BE2C (cell line): Measurements from ENCODE around the gene TPR.

ENCODE experiments used
- DNase-seq: peaks from one replicate; pipeline ENCODE4 v3.0.0-alpha.2; 2020
- H3K27me3 ChIP-seq: fragments of 250-450 bp; sonication (Bioruptor Pico); 2 replicates; pipeline ENCODE4 v1.5.1; 2020; ENCODE audit warnings: mild to moderate bottlenecking
- H3K36me3 ChIP-seq: fragments of 250-450 bp; sonication (Bioruptor Pico); 2 replicates; pipeline ENCODE4 v1.5.1; 2020; ENCODE audit warnings: mild to moderate bottlenecking
- H3K4me1 ChIP-seq: fragments of 250-450 bp; sonication (Bioruptor Pico); 2 replicates; pipeline ENCODE4 v1.5.1; 2020
- H3K4me3 ChIP-seq: 2 replicates; pipeline ENCODE4 v1.5.1; 2011; ENCODE audit warnings: low read depth, low read length
- H3K9me3 ChIP-seq: fragments of 250-450 bp; sonication (Bioruptor Pico); 2 replicates; pipeline ENCODE4 v1.5.1; 2020
- TF ChIP-seq, protein P1 (sequence below): IDR thresholded peaks from 2 replicates; pipeline ENCODE4 v1.5.1; 2012; ENCODE audit warnings: mild to moderate bottlenecking, low read depth, low read length

Gene TPR

DNA sequence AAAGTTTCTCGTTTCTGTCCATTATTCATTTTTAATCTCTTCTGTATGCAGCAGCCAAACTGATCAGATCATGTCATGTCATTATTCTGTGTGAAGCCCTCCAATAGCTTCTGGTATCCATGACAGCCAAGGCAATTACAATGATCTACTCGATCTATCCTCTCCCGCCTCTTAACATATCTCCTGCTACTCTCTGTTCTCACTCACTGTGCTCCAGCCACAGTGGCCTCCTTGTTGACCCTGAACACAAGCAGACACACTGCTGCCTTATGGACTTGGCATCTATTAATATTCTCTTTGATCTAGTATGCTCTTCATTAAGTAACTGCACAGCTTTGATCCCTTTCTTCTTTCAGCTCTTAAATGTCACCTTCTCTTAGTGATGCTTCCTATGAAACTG, 59.5 kb downstream of the TPR start:
- Histone ChIP-seq H3K4me1 (no peaks in the 10 kb centered on the region), H3K9me3 (no peaks in the 10 kb centered on the region), H3K27me3 (no peaks in the 10 kb centered on the region), H3K36me3 (peaks cover 78% of the 10 kb centered on the region), H3K4me3 (no peak overlapping the region)
- TF ChIP-seq, protein P1, sequence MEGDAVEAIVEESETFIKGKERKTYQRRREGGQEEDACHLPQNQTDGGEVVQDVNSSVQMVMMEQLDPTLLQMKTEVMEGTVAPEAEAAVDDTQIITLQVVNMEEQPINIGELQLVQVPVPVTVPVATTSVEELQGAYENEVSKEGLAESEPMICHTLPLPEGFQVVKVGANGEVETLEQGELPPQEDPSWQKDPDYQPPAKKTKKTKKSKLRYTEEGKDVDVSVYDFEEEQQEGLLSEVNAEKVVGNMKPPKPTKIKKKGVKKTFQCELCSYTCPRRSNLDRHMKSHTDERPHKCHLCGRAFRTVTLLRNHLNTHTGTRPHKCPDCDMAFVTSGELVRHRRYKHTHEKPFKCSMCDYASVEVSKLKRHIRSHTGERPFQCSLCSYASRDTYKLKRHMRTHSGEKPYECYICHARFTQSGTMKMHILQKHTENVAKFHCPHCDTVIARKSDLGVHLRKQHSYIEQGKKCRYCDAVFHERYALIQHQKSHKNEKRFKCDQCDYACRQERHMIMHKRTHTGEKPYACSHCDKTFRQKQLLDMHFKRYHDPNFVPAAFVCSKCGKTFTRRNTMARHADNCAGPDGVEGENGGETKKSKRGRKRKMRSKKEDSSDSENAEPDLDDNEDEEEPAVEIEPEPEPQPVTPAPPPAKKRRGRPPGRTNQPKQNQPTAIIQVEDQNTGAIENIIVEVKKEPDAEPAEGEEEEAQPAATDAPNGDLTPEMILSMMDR, result no peak
- no peak for DNase-seq

DNA sequence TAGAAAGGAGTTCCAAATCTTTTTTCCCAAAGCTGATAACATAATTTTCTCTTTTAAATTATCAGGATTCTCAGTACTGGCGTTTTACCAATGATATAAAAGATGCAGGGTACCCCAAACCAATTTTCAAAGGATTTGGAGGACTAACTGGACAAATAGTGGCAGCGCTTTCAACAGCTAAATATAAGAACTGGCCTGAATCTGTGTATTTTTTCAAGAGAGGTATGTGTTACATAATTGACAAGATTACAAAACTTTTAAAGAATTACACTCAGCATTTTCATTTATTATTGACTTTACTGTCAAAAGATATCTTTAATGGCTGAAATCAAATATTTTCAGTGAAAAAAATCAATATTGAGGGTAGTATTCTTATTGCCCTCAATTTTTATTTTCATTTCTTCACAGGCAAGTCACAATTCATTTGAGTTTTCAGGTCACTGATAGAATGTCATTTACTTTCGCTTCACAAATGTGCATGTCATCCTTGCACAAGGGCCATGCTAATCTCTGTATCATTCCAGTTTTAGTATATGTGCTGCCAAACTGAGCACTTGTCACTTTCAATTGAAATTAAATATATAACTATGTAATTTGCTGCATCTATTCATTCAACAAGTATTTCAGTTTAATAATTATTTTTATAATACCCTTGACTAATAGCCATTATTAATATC, 63.5 kb downstream of the TPR start:
- no peaks in the 10 kb centered on the region for H3K27me3 ChIP-seq
- DNase-seq, result no peak
- no peak overlapping the region for H3K4me3 ChIP-seq
- H3K9me3 ChIP-seq, result no peaks in the 10 kb centered on the region
- H3K36me3 ChIP-seq, result peaks cover 41% of the 10 kb centered on the region
- H3K4me1 ChIP-seq, result no peaks in the 10 kb centered on the region
- TF ChIP-seq, protein P1, result no peak

- Histone ChIP-seq H3K4me1 (no peaks in the 10 kb centered on the region), H3K4me3 (no peak overlapping the region), H3K27me3 (no peaks in the 10 kb centered on the region), H3K9me3 (no peaks in the 10 kb centered on the region), H3K36me3 (peaks cover 29% of the 10 kb centered on the region)
- no peak for DNase-seq
- TF ChIP-seq, protein P1, result no peak
Observed at GRCh38 chr1:186310307-186310706, 64.7 kb downstream of the TPR start.

GRCh38 chr1:186308264-186309060, 66.6 kb downstream of the TPR start:
- H3K4me1 ChIP-seq, result no peaks in the 10 kb centered on the region
- no peak overlapping the region for H3K4me3 ChIP-seq
- no peaks in the 10 kb centered on the region for H3K9me3 ChIP-seq
- no peak for DNase-seq
- TF ChIP-seq, protein P1, result no peak
- H3K36me3 ChIP-seq, result peaks cover 18% of the 10 kb centered on the region
- peaks cover 8% of the 10 kb centered on the region for H3K27me3 ChIP-seq

- no peak for DNase-seq
- TF ChIP-seq, protein P1, result no peak
Observed at GRCh38 chr1:186307445-186307844, 67.6 kb downstream of the TPR start.

DNA sequence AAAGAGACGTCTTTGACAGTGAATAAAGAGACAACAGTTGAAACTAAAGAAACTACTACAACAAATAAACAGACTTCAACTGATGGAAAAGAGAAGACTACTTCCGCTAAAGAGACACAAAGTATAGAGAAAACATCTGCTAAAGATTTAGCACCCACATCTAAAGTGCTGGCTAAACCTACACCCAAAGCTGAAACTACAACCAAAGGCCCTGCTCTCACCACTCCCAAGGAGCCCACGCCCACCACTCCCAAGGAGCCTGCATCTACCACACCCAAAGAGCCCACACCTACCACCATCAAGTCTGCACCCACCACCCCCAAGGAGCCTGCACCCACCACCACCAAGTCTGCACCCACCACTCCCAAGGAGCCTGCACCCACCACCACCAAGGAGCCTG, 68.5 kb downstream of the TPR start:
- TF ChIP-seq, protein P1, result no peak
- no peak for DNase-seq
- no peaks in the 10 kb centered on the region for H3K4me1 ChIP-seq
- 0 out of 2 replicates have a peak, but pooled peaks cover 4% of the 10 kb centered on the region for H3K36me3 ChIP-seq
- H3K9me3 ChIP-seq, result no peaks in the 10 kb centered on the region
- peaks cover 11% of the 10 kb centered on the region for H3K27me3 ChIP-seq
- no peak overlapping the region for H3K4me3 ChIP-seq

More at GRCh38 chr1:186307445-186307844, 67.6 kb downstream of the TPR start:
- peaks cover 11% of the 10 kb centered on the region for H3K27me3 ChIP-seq
- no peaks in the 10 kb centered on the region for H3K9me3 ChIP-seq
- H3K36me3 ChIP-seq, result peaks cover 9% of the 10 kb centered on the region
- H3K4me3 ChIP-seq, result no peak overlapping the region
- H3K4me1 ChIP-seq, result no peaks in the 10 kb centered on the region
